ENCODE data around the gene SGMS2.

The SGMS2 gene

GRCh38 chr4:107824350-107825071, at the start of gene SGMS2:
SGMS2 (plus strand) TSS chr4:107824932; CDS start chr4:107895554, 70,622 bp downstream.
- peak; percentile 57 for DNase-seq

GRCh38 chr4:107777890-107778289, 46.8 kb upstream of the SGMS2 start:
- DNase-seq = no peak

- DNase-seq = no peak
Measured at GRCh38 chr4:107778784-107779530, 45.8 kb upstream of the SGMS2 start.

- peak; percentile 55 for DNase-seq
Measured at GRCh38 chr4:107780665-107781064, 44.1 kb upstream of the SGMS2 start.

GRCh38 chr4:107791902-107792301, 32.8 kb upstream of the SGMS2 start:
- DNase-seq = no peak

GRCh38 chr4:107792711-107793110, 32.0 kb upstream of the SGMS2 start:
- peak; percentile 69 for DNase-seq

- DNase-seq = no peak
Measured at GRCh38 chr4:107793996-107794395, 30.7 kb upstream of the SGMS2 start.

- peak; percentile 61 for DNase-seq
Measured at GRCh38 chr4:107799669-107800450, 24.9 kb upstream of the SGMS2 start.

GRCh38 chr4:107800706-107801105, 24.0 kb upstream of the SGMS2 start:
- DNase-seq = peak; percentile 73

- no peak for DNase-seq
Measured at GRCh38 chr4:107801766-107802211, 22.9 kb upstream of the SGMS2 start.

- peak; percentile 48 for DNase-seq
Measured at GRCh38 chr4:107804956-107805355, 19.8 kb upstream of the SGMS2 start.

GRCh38 chr4:107806196-107806595, 18.5 kb upstream of the SGMS2 start:
- no peak for DNase-seq

- no peak for DNase-seq
Measured at GRCh38 chr4:107808572-107808971, 16.2 kb upstream of the SGMS2 start.

GRCh38 chr4:107809210-107809609, 15.5 kb upstream of the SGMS2 start:
- no peak for DNase-seq

- no peak for DNase-seq
Measured at GRCh38 chr4:107814758-107815157, 10.0 kb upstream of the SGMS2 start.

GRCh38 chr4:107815158-107815557, 9.6 kb upstream of the SGMS2 start:
- peak; percentile 53 for DNase-seq

- peak; percentile 82 for DNase-seq
Measured at GRCh38 chr4:107818301-107818910, 6.3 kb upstream of the SGMS2 start.

- no peak for DNase-seq
Measured at GRCh38 chr4:107823870-107824349, 822 bp upstream of the SGMS2 start.

GRCh38 chr4:107825072-107825824, 516 bp downstream of the SGMS2 start:
- peak; percentile 48 for DNase-seq

GRCh38 chr4:107826421-107826980, 1.8 kb downstream of the SGMS2 start:
- no peak for DNase-seq

- no peak for DNase-seq
Measured at GRCh38 chr4:107828315-107829090, 3.8 kb downstream of the SGMS2 start.
